ENCODE measurements around the gene STON1. TPM values are rescaled to one million over a fixed set of nuclear protein-coding genes. Genes with fewer than 3 reads are reported as not detected.

STON1 gene
- total and polyA plus RNA-seq, 12 donors, result 2.2 to 8.9 (median 4.4) TPM

- TF ChIP-seq CTCF (IDR thresholded peaks at IDR 0.05), result no peak
- H3K36me3 ChIP-seq, result no peaks in the 10 kb centered on the region
- DNase-seq (no peak), ATAC-seq (no peak)
- 58 to 62% methylated on average over 1 of the region's 1 CpG for WGBS, 2 donors
- H3K27ac ChIP-seq, result no peak overlapping the region
- H3K4me3 ChIP-seq, result no peak overlapping the region
- intact Hi-C loops (cut with DNase I), result no loop called here
- H3K9me3 ChIP-seq, result peaks cover 0 to 19% (median 0%) of the 10 kb centered on the region in 11 donors
- H3K4me1 ChIP-seq, result no peaks in the 10 kb centered on the region
- peaks cover 0 to 5% (median 0%) of the 10 kb centered on the region in 7 donors for H3K27me3 ChIP-seq
These were observed 108.3 kb downstream of the STON1 start for GRCh38 chr2:48638261-48638660.

Other genes starting within 250 kb of the STON1 start
- 10 to 100 TPM in 6 of 10 donors, 1 to 10 TPM in 4; 9.3 to 14.1 (median 10.6) TPM for gene FOXN2, start 215.5 kb upstream of the STON1 start, total RNA-seq
- gene FOXN2, start 215.5 kb upstream of the STON1 start, polyA plus RNA-seq, result 1 to 10 TPM; 2.5 to 2.7 TPM
- gene PPP1R21, start 89.4 kb upstream of the STON1 start, total RNA-seq, result 10 to 100 TPM in 6 of 10 donors, 1 to 10 TPM in 4; 6.9 to 13.4 (median 10.4) TPM
- gene PPP1R21, start 89.4 kb upstream of the STON1 start, polyA plus RNA-seq, result 10 to 100 TPM in 1 of 2 donors, 1 to 10 TPM in 1; 9.9 to 24.1 TPM
- gene GTF2A1L, start 87.7 kb downstream of the STON1 start, total RNA-seq, result not detected
- under 1 TPM; 0.22 to 0.43 TPM for gene GTF2A1L, start 87.7 kb downstream of the STON1 start, polyA plus RNA-seq
- gene LHCGR, start 225.6 kb downstream of the STON1 start, total RNA-seq, result 1 to 10 TPM in 2 of 10 donors, under 1 TPM in 3, not detected in 5; 0.19 to 1.7 (median 0.64) TPM
- gene LHCGR, start 225.6 kb downstream of the STON1 start, polyA plus RNA-seq, result under 1 TPM in 1 of 2 donors, not detected in 1; 0.37 TPM

Measured in heart right ventricle (tissue), 16 donors.